Measurements from ENCODE around the gene HOXC9.

HOXC9 gene

DNA sequence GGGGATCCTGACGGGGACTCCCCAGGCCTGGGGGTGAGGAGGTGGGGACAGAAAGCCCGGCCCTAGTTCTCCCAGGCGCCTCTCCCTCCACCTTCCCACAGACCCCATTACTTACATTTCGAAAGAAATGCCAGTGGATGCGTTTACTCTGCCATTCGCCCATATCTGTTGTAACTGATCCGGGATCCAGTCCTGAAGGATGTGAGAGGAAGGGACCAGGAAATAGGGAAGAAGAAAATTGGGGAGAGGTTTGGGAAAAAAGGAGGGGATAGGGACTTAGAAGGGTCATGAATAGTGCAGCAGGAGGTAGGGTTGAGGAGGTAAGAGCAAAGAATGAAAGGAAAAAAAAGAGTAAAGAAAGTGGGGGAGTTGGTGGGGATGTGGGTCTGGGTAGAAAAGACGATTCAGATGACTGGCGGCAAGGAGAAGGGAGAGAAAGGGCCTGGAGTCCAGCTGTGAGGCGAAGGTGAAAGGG is 44.1 kb upstream of the HOXC9 start:
- no peak overlapping the region for H3K27ac ChIP-seq (ENCODE audit: low read length)
- no peaks in the 10 kb centered on the region for H3K36me3 ChIP-seq (ENCODE audit: control insufficient read depth, low read depth, low read length)
- no peak overlapping the region for H3K9ac ChIP-seq (ENCODE audit: low read length)
- H3K4me1 ChIP-seq (ENCODE audit: control insufficient read depth, low read depth, low read length) = no peaks in the 10 kb centered on the region
- no peaks in the 10 kb centered on the region for H3K9me3 ChIP-seq (ENCODE audit: control insufficient read depth, low read depth, low read length)
- H3K27me3 ChIP-seq (ENCODE audit: control insufficient read depth, insufficient read depth, low read length) = peaks cover 100% of the 10 kb centered on the region
- no peak overlapping the region for H3K4me3 ChIP-seq (ENCODE audit: low read length)

GRCh38 chr12:53956251-53956887 is 43.6 kb upstream of the HOXC9 start:
- Histone ChIP-seq H3K9ac (ENCODE audit: low read length) (no peak overlapping the region), H3K36me3 (ENCODE audit: control insufficient read depth, low read depth, low read length) (no peaks in the 10 kb centered on the region), H3K4me3 (ENCODE audit: low read length) (no peak overlapping the region), H3K27me3 (ENCODE audit: control insufficient read depth, insufficient read depth, low read length) (peaks cover 100% of the 10 kb centered on the region), H3K9me3 (ENCODE audit: control insufficient read depth, low read depth, low read length) (no peaks in the 10 kb centered on the region), H3K27ac (ENCODE audit: low read length) (no peak overlapping the region), H3K4me1 (ENCODE audit: control insufficient read depth, low read depth, low read length) (no peaks in the 10 kb centered on the region)

- Histone ChIP-seq H3K27me3 (ENCODE audit: control insufficient read depth, insufficient read depth, low read length) (peaks cover 100% of the 10 kb centered on the region), H3K9ac (ENCODE audit: low read length) (no peak overlapping the region), H3K27ac (ENCODE audit: low read length) (no peak overlapping the region), H3K4me3 (ENCODE audit: low read length) (no peak overlapping the region), H3K36me3 (ENCODE audit: control insufficient read depth, low read depth, low read length) (no peaks in the 10 kb centered on the region), H3K4me1 (ENCODE audit: control insufficient read depth, low read depth, low read length) (no peaks in the 10 kb centered on the region), H3K9me3 (ENCODE audit: control insufficient read depth, low read depth, low read length) (no peaks in the 10 kb centered on the region)
Measured at GRCh38 chr12:53956914-53957536, 42.9 kb upstream of the HOXC9 start.

GRCh38 chr12:53958128-53958527 is 41.8 kb upstream of the HOXC9 start:
- H3K27me3 ChIP-seq (ENCODE audit: control insufficient read depth, insufficient read depth, low read length) = peaks cover 100% of the 10 kb centered on the region

GRCh38 chr12:53959314-53959713 is 40.6 kb upstream of the HOXC9 start:
- Histone ChIP-seq H3K4me3 (ENCODE audit: low read length) (no peak overlapping the region), H3K36me3 (ENCODE audit: control insufficient read depth, low read depth, low read length) (no peaks in the 10 kb centered on the region), H3K9ac (ENCODE audit: low read length) (no peak overlapping the region), H3K9me3 (ENCODE audit: control insufficient read depth, low read depth, low read length) (no peaks in the 10 kb centered on the region), H3K27ac (ENCODE audit: low read length) (no peak overlapping the region), H3K4me1 (ENCODE audit: control insufficient read depth, low read depth, low read length) (no peaks in the 10 kb centered on the region), H3K27me3 (ENCODE audit: control insufficient read depth, insufficient read depth, low read length) (peaks cover 100% of the 10 kb centered on the region)

More at GRCh38 chr12:53958128-53958527, 41.8 kb upstream of the HOXC9 start:
- Histone ChIP-seq H3K27ac (ENCODE audit: low read length) (no peak overlapping the region), H3K9me3 (ENCODE audit: control insufficient read depth, low read depth, low read length) (no peaks in the 10 kb centered on the region), H3K36me3 (ENCODE audit: control insufficient read depth, low read depth, low read length) (no peaks in the 10 kb centered on the region), H3K4me3 (ENCODE audit: low read length) (no peak overlapping the region), H3K9ac (ENCODE audit: low read length) (no peak overlapping the region), H3K4me1 (ENCODE audit: control insufficient read depth, low read depth, low read length) (no peaks in the 10 kb centered on the region)

DNA sequence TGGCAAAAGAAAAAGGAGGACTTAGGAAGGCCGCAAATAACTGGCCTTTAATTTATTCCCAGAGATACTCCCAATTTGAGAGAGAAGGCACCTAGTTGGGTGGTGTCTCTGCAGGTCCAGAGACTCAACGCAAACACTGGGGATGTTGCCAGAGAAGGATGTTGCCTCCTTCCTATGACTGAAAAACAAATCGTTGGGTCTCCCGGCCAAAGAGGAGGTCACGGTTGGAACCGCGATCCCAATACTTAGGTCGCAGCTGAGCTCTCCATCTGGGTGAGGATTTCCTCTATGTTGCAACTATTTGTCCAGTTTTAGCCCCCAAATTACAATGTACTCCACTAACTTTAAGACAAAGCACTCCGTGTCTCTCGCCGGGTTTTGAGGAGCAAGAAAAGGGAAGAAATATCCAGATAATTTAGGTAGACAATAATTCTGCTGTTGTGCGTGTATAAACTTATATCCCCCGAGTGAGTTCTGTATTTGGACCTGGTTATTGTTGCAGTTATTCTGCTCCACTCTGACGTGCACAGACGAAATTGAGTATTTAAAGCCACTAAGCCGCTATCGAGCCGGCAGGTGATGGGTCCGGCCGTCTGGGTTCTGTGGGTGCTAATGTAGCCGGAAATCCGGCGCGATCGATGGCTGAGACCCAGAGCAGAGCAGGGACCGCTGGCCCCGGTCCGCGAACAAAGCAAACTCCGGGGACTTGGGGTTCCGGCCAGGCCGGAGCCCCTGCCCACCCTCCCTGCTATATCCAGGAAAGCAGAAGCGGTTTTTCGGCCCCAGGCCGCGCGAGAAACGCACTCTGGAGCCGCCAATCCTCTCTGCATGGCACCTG is 39.6 kb upstream of the HOXC9 start:
- Histone ChIP-seq H3K36me3 (ENCODE audit: control insufficient read depth, low read depth, low read length) (no peaks in the 10 kb centered on the region), H3K27me3 (ENCODE audit: control insufficient read depth, insufficient read depth, low read length) (peaks cover 100% of the 10 kb centered on the region), H3K9ac (ENCODE audit: low read length) (no peak overlapping the region), H3K4me3 (ENCODE audit: low read length) (no peak overlapping the region), H3K27ac (ENCODE audit: low read length) (no peak overlapping the region), H3K4me1 (ENCODE audit: control insufficient read depth, low read depth, low read length) (no peaks in the 10 kb centered on the region), H3K9me3 (ENCODE audit: control insufficient read depth, low read depth, low read length) (no peaks in the 10 kb centered on the region)

GRCh38 chr12:53961025-53961761 is 38.8 kb upstream of the HOXC9 start:
- Histone ChIP-seq H3K4me1 (ENCODE audit: control insufficient read depth, low read depth, low read length) (peaks cover under 1% of the 10 kb centered on the region), H3K27me3 (ENCODE audit: control insufficient read depth, insufficient read depth, low read length) (peaks cover 100% of the 10 kb centered on the region), H3K9me3 (ENCODE audit: control insufficient read depth, low read depth, low read length) (no peaks in the 10 kb centered on the region), H3K36me3 (ENCODE audit: control insufficient read depth, low read depth, low read length) (no peaks in the 10 kb centered on the region), H3K27ac (ENCODE audit: low read length) (no peak overlapping the region), H3K4me3 (ENCODE audit: low read length) (no peak overlapping the region), H3K9ac (ENCODE audit: low read length) (no peak overlapping the region)

DNA sequence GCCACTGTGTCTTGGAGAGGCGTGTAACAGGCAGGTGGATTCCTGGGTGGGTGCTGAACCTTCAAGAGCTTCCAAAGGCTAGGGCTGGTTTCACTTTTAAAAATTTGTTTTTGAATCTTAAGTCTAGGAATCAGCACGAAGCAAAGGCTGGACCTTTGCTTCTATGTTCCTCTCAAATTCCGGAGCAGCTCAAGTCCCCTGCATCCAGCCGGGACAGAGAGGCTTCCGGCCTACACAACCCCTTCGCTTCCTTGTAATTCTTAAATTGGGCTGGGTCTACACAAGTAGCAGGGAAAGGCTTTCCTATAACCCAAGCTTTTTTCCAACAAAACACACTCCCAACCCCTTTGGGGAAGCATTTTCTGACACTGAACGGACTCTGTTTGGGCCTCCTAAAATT is 37.0 kb upstream of the HOXC9 start:
- Histone ChIP-seq H3K9me3 (ENCODE audit: control insufficient read depth, low read depth, low read length) (no peaks in the 10 kb centered on the region), H3K36me3 (ENCODE audit: control insufficient read depth, low read depth, low read length) (no peaks in the 10 kb centered on the region), H3K4me3 (ENCODE audit: low read length) (no peak overlapping the region), H3K4me1 (ENCODE audit: control insufficient read depth, low read depth, low read length) (peaks cover 3% of the 10 kb centered on the region), H3K9ac (ENCODE audit: low read length) (no peak overlapping the region), H3K27ac (ENCODE audit: low read length) (no peak overlapping the region), H3K27me3 (ENCODE audit: control insufficient read depth, insufficient read depth, low read length) (peaks cover 100% of the 10 kb centered on the region)

- Histone ChIP-seq H3K9me3 (ENCODE audit: control insufficient read depth, low read depth, low read length) (no peaks in the 10 kb centered on the region), H3K27ac (ENCODE audit: low read length) (no peak overlapping the region), H3K27me3 (ENCODE audit: control insufficient read depth, insufficient read depth, low read length) (peaks cover 100% of the 10 kb centered on the region), H3K36me3 (ENCODE audit: control insufficient read depth, low read depth, low read length) (no peaks in the 10 kb centered on the region), H3K4me3 (ENCODE audit: low read length) (no peak overlapping the region), H3K4me1 (ENCODE audit: control insufficient read depth, low read depth, low read length) (peaks cover 3% of the 10 kb centered on the region), H3K9ac (ENCODE audit: low read length) (no peak overlapping the region)
Measured at GRCh38 chr12:53963434-53964314, 36.3 kb upstream of the HOXC9 start.

- no peaks in the 10 kb centered on the region for H3K36me3 ChIP-seq (ENCODE audit: control insufficient read depth, low read depth, low read length)
- H3K9me3 ChIP-seq (ENCODE audit: control insufficient read depth, low read depth, low read length) = no peaks in the 10 kb centered on the region
- no peak overlapping the region for H3K4me3 ChIP-seq (ENCODE audit: low read length)
- no peak overlapping the region for H3K27ac ChIP-seq (ENCODE audit: low read length)
- peaks cover 100% of the 10 kb centered on the region for H3K27me3 ChIP-seq (ENCODE audit: control insufficient read depth, insufficient read depth, low read length)
- H3K9ac ChIP-seq (ENCODE audit: low read length) = no peak overlapping the region
- peaks cover 3% of the 10 kb centered on the region for H3K4me1 ChIP-seq (ENCODE audit: control insufficient read depth, low read depth, low read length)
Measured at GRCh38 chr12:53964315-53964713, 35.6 kb upstream of the HOXC9 start.
